Measurements from ENCODE around the gene IL18.
"Not testable (repeated sequence)": the region's sequence is repeated elsewhere in the genome, so short reads cannot be mapped to it uniquely, and the experiment has no call there.

GRCh38 chr11:112199101-112199500, 35.2 kb upstream of the IL18 start:
- TF ChIP-seq CTCF (IDR thresholded peaks at IDR 0.05; ENCODE audit: insufficient read depth, low read depth, low read length); EZH2 (IDR thresholded peaks at IDR 0.05; ENCODE audit: insufficient read depth, low read length): not testable (repeated sequence)
